HepG2 (cell line): Measurements from ENCODE around the gene GALNT16. TPM values are rescaled to one million over a fixed set of nuclear protein-coding genes. Genes with fewer than 3 reads are reported as not detected.

ENCODE experiments used
- CHD4 ChIP-seq: fragments of 200-600 bp; sonication (generic); IDR thresholded peaks from 2 replicates; pipeline ENCODE4 v1.7.0; 2017; ENCODE audit warnings: mild to moderate bottlenecking, low read length, borderline replicate concordance
- FIP1L1 ChIP-seq: fragments of 200-400 bp; formaldehyde crosslinking; IDR thresholded peaks from 2 replicates; pipeline ENCODE4 v1.6.1; 2018; ENCODE audit warnings: low read depth, mild to moderate bottlenecking, low read length, moderate library complexity, borderline replicate concordance; ENCODE audit not compliant: insufficient read depth
- FOXP1 ChIP-seq, 2 experiments: fragments of 450-650 bp in 1 of 2; IDR thresholded peaks; 2 replicates each; pipeline ENCODE4 v1.6.1; 2017 to 2018; ENCODE audit warnings: antibody characterized with exemption in 1 of 2
- GTF2F1 ChIP-seq: fragments of 150-350 bp; IDR thresholded peaks from 2 replicates; pipeline ENCODE4 v1.6.1; 2014; ENCODE audit warnings: low read length
- GTF3A ChIP-seq: sonication (generic); formaldehyde crosslinking; conservative IDR thresholded peaks from 2 replicates; pipeline ENCODE4 v1.4.0; 2020; ENCODE audit warnings: mild to moderate bottlenecking, missing genetic modification reagents
- HDAC1 ChIP-seq: sonication (generic); formaldehyde crosslinking; IDR thresholded peaks from 2 replicates; pipeline ENCODE4 v1.5.1; 2020; ENCODE audit warnings: mild to moderate bottlenecking, missing genetic modification reagents
- MIXL1 ChIP-seq: IDR thresholded peaks from 2 replicates; pipeline ENCODE4 v1.6.1; 2016
- REST ChIP-seq, 2 experiments: IDR thresholded peaks; 2 replicates each; pipeline ENCODE4 v1.6.1; 2011 to 2012; ENCODE audit warnings: low read length in 2 of 2, borderline replicate concordance in 1 of 2, low read depth in 1 of 2, mild to moderate bottlenecking in 1 of 2, moderate library complexity in 1 of 2
- UBTF ChIP-seq: sonication (generic); formaldehyde crosslinking; IDR thresholded peaks from 2 replicates; pipeline ENCODE4 v1.4.0; 2020; ENCODE audit warnings: mild to moderate bottlenecking, missing genetic modification reagents
- ZBTB46 ChIP-seq: sonication (generic); formaldehyde crosslinking; IDR thresholded peaks from 2 replicates; pipeline ENCODE4 v1.4.0; 2020; ENCODE audit warnings: mild to moderate bottlenecking, missing genetic modification reagents, borderline replicate concordance
- ZBTB7B ChIP-seq: sonication (generic); formaldehyde crosslinking; IDR thresholded peaks from 2 replicates; pipeline ENCODE4 v1.4.0; 2020; ENCODE audit warnings: missing genetic modification reagents
- ZNF33A ChIP-seq: sonication (generic); formaldehyde crosslinking; IDR thresholded peaks from 2 replicates; pipeline ENCODE4 v1.5.1; 2020; ENCODE audit warnings: missing genetic modification reagents, mild to moderate bottlenecking, moderate library complexity, borderline replicate concordance
- ZNF484 ChIP-seq: sonication (generic); formaldehyde crosslinking; IDR thresholded peaks from 2 replicates; pipeline ENCODE4 v1.5.1; 2020; ENCODE audit warnings: mild to moderate bottlenecking, low read depth, missing genetic modification reagents, borderline replicate concordance
- ZNF556 ChIP-seq: sonication (generic); formaldehyde crosslinking; IDR thresholded peaks from 2 replicates; pipeline ENCODE4 v1.4.0; 2020; ENCODE audit warnings: mild to moderate bottlenecking, missing genetic modification reagents, borderline replicate concordance
- ZNF558 ChIP-seq: sonication (generic); formaldehyde crosslinking; IDR thresholded peaks from 2 replicates; pipeline ENCODE4 v1.9.0; 2022; ENCODE audit warnings: mild to moderate bottlenecking, missing genetic modification reagents, borderline replicate concordance
- ZNF580 ChIP-seq: IDR thresholded peaks from 2 replicates; pipeline ENCODE4 v1.6.1; 2016; ENCODE audit warnings: low read depth, borderline replicate concordance
- ZNF775 ChIP-seq: sonication (generic); formaldehyde crosslinking; IDR thresholded peaks from 2 replicates; pipeline ENCODE4 v1.4.0; 2020; ENCODE audit warnings: missing genetic modification reagents, mild to moderate bottlenecking, moderate library complexity, borderline replicate concordance
- ZNF782 ChIP-seq: sonication (generic); formaldehyde crosslinking; IDR thresholded peaks from 2 replicates; pipeline ENCODE4 v1.4.0; 2020; ENCODE audit warnings: missing genetic modification reagents, mild to moderate bottlenecking, borderline replicate concordance
- ZSCAN5A ChIP-seq: sonication (generic); formaldehyde crosslinking; IDR thresholded peaks from 2 replicates; pipeline ENCODE4 v1.8.0; 2022; ENCODE audit warnings: mild to moderate bottlenecking, missing genetic modification reagents, borderline replicate concordance
- polyA plus RNA-seq, 8 experiments: library from polyadenylated mRNA; depleted of rRNA in 3 of 8; stranded (reverse) in 7 of 8; unstranded in 1 of 8; fragments of >200 nt; fragmentation: Illumina TruSeq in 4 of 8; extraction: Trizol in 4 of 8; gene quantifications; 2 replicates each; pipeline versions ENCODE4 v1.2.1 to v1.2.3, GENCODE V29; 2011 to 2016; ENCODE audit warnings: low read depth in 4 of 8, missing spikeins in 1 of 8, mixed read lengths in 1 of 8; ENCODE audit not compliant: insufficient read depth in 1 of 8
- total RNA-seq, 5 experiments: library from RNA; depleted of rRNA; stranded (reverse); fragments of >200 nt; fragmentation: Illumina TruSeq; extraction: Trizol; gene quantifications; 2 replicates each; pipeline ENCODE4 v1.2.3, GENCODE V29; 2016; ENCODE audit warnings: low read depth in 1 of 5

GALNT16 gene
- total and polyA plus RNA-seq, 2 of the 13 experiments (the other 11 are each of a cell fraction or from before 2014, with no cell fraction given) = 0.54 to 0.82 TPM

DNA sequence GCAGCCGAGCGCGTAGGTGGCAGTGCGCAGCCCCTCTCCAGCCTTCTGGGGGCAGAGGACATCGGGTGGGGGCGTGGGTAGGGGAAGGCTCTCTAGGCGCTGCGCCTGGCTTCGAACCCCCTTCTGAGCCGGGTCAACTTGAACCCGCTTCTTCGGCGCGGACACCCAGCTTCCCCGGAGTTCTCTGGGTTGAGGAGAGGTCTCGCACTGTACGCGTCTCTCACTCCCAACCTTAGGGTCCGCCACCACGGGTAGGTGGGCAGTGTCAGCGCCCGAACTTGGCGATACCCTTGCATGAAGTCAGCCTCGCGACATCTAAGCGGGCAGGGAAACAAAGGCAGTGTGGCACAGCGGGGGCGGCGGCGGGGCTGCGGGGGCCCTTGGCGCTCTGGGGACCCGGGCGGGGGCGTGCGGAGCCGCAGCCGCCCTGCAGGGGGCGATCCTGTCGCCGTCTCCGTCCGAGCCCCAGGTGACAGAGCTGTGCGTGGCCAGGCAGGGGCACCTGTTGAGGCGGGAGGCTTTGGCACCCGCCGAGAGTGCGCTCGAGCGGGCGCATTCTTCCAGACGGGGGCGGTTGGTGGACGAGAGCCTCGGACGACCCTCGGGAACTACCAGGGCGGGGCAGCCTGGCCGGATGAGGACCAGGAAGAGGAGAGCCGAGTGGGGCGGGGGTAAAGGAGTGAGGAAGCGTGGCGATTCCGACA is 1.1 kb downstream of the GALNT16 start (continued):
- 0 out of 2 replicates have a peak, but pooled peaks have one; percentile 62 for TF ChIP-seq ZBTB46 (CRISPR knock-in tag)
- TF ChIP-seq CHD4 = no peak
- TF ChIP-seq ZNF484 = no peak
- TF ChIP-seq FOXP1 (IDR thresholded peaks at IDR 0.05) = no peak
- TF ChIP-seq FOXP1 (CRISPR knock-in tag; IDR thresholded peaks at IDR 0.05) = no peak
- TF ChIP-seq ZNF558 = no peak
- no peak for TF ChIP-seq ZNF775 (CRISPR knock-in tag)
- TF ChIP-seq REST (IDR thresholded peaks at IDR 0.05; ENCODE audit: borderline replicate concordance in 1 of 2, low read depth in 1 of 2, low read length in 2 of 2) = no peak
- no peak for TF ChIP-seq ZNF580 (CRISPR knock-in tag)
- no peak for TF ChIP-seq MIXL1 (CRISPR knock-in tag)
- TF ChIP-seq ZSCAN5A (CRISPR knock-in tag) = no peak
- 0 out of 2 replicates have a peak, but pooled peaks have one; percentile 72 for TF ChIP-seq ZNF782 (CRISPR knock-in tag)
- no peak for TF ChIP-seq ZNF33A
- TF ChIP-seq FIP1L1 = no peak
- no peak for TF ChIP-seq GTF2F1
- 0 out of 2 replicates have a peak, but pooled peaks have one; percentile 28 for TF ChIP-seq ZNF556 (CRISPR knock-in tag)
- no peak for TF ChIP-seq ZBTB7B (CRISPR knock-in tag)
- peak; percentile 44; the same call in 1 of the 2 replicates for TF ChIP-seq HDAC1 (CRISPR knock-in tag)
- 0 out of 2 replicates have a peak, but pooled peaks have one; percentile 57 for TF ChIP-seq GTF3A (CRISPR knock-in tag)
- no peak for TF ChIP-seq UBTF (CRISPR knock-in tag)
